GDM1 (cell line): ENCODE results near the gene UTS2R.

Experiments used
- DNase-seq: peaks from one replicate; lab custom pipeline; 2025; lab: John Stamatoyannopoulos, UW

Gene UTS2R

DNA sequence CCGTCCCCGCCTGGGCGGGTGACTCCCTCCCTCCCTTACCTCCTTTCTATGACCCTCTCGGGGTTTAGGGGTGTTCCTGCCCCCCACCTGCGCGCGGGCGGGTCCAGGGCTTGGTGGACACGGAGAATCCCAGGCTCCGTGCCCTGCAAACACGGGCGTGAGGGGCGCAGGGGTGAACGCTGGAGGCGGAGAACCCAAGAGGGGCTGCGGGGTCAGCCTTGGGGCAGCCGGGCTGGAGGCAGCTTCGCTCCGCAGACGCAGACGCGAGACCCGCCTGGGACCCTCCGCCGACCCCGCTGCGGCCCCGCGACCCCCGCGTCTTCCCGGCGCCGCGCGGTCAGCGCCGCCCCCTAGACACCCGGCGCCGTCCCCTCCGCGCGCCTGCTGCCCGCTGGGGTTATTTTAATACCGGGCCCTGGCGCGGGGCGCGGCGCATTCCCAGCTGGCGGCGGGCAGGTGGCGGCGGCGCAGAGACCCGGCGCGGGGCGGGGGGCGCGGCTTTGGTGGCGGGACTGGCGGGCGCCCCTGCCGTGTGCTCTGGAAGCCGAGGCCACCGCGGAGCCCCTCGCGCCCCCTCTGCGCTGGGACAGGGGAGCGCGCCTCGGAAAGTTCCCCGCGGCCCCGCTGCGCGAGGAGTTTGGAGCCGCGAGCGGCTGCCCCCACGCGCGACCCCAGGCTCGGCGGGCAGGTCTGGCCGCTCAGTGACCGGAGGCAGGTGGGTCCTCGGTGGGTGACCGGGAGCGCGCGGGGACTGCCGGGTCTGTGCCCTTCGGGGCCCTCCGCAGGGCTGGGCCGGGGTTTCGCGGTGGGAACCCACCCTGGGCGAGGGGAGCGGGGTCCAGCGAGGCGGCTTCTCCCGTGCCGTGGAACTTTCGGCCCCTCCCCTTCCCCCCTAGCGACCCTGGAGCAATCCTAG is at the start of gene UTS2R:
Gene UTS2R (plus strand): TSS at position 433 of the 916 bp plus-strand sequence. CDS start 2,560 bp downstream, outside the sequence.
- DNase-seq, result no peak

DNA sequence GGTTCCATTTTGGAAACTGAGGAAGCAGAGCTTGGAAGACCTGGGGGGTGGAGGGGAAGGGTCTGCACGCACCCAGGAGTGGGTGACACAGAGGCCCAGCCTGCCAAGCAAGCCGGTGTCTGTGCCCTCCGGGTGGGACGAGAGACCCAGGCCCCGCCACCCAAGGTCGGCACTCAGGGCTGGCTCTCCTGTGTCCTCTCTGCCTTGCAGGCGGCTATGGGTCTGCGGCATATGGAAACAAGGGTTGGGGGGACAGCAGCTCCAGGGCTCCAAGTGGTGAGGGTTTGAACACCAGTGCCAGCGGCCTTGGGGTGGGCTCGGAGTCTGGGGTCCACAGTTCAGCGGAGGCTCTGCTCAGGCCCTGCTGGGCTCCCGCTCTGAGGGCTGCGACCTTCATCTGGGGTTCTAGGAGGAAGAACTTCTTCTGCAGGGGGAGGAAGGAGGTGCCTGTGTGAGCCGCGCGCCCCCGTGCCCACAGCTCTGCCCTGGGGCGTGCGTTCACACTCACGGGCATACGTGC is 49.6 kb upstream of the UTS2R start:
- DNase-seq, result no peak

DNA sequence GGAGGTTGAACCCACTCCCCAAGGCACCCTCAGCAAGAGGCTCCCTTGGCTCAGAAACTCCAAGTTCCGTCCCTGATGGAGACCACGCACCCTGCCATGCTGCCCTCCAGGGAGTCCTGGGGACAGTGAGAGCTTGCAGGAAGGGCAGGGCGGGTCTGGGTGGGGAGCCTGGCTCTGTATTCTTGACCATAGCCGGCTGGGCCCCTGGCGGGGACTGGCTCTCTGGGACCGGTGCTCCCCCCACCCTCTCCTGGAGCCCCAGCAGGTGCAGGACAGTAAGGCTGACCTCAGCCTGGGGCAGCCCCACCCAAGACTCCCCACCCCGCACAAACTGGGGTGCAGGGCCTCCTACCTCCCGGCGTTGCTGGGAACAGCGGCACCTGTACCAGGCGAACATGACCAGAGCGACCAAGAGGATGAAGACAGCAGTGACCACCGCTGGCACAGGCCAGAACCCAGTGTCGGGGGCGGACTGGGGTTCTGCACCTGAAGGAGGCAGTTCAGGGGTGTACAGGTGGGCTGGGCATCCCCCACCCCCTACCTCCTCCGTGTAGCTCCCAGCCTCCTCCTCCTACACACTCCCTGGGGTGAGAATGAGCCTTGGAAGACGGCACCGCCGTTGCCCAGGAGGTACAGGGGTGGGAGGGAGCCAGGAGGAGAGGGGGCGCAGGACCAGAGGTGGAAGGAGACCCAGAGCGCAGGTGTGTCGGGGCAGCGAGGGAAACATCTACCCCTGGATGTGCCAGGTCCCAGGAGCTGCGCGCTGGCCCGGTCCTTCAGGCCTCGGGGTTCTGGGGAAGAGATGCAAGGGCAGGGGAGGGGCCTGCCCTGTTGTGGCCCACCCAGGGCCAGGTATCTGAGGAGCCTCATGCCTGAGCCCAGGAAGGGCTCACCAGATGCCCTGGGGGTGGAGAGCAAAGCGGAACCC is 48.8 kb upstream of the UTS2R start:
- no peak for DNase-seq

DNA sequence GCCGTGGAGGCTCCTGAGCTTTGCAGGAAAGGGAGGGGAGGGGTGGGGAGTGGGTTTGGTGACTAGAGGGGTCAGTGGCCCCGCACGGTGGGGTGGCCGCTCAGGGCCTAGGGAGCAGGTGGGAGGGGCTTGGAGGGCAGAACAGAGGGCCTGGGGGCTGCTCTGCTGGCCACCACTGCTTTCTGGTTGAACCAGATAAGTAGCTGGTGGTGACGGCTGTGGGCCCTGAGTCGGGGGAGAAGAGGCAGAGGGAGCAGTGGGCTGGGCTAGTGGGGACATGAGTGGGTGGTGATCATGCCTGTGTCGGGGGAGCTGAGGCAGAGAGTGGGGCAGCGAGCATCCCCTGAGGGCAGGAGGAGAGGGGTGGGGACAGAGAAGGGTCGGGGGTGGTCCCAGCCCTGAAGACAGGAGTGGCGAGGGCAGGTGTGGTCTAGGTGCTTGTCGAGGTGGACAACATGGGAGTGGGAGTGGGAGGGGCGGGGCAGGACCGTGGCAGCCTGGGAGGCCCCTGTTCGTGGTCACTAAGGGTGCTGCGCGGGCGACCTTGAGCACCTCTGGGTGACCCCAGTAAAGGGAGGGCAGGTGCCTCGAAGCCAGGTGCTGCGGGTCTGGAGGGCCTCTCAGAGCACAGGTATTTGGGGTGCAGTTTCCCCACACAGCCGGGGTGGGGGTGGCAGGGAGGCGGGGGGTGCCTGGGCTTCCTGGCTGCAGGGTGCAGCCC is 47.9 kb upstream of the UTS2R start:
- DNase-seq, result no peak

DNA sequence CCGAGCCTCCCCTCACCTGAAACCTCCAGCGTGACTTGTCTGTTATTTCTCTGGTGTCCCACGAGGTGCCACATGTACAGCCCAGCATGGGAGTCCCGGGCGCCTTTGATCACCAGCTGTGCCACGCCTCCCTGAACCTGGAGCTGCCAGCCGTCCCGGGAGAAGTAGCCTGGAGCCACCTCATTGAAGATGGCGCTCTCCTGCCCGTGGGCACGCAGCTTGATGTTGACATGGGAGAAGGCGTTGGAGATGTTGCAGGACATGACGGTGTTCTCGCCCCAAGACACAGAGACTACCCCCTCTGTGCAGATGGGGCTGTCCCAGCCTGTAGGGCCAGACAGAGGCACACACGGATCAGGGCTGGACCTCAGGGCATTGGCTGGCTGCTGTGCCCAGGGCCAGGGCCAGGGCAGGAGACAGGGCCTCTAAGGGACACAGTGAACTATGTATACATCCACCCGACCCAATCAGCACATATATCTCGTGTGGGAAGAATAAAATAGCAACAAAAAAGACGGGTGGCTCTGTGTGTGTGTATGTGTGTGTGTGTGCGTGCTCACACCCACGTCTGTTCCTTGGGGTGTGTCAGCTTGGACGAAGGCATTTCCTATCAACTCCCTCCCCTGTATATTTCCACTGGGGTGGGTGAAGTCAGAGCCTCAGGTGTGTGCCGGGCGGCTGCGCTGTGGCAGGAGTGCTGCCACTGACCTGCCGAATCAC is 46.8 kb upstream of the UTS2R start:
- DNase-seq, result no peak

DNA sequence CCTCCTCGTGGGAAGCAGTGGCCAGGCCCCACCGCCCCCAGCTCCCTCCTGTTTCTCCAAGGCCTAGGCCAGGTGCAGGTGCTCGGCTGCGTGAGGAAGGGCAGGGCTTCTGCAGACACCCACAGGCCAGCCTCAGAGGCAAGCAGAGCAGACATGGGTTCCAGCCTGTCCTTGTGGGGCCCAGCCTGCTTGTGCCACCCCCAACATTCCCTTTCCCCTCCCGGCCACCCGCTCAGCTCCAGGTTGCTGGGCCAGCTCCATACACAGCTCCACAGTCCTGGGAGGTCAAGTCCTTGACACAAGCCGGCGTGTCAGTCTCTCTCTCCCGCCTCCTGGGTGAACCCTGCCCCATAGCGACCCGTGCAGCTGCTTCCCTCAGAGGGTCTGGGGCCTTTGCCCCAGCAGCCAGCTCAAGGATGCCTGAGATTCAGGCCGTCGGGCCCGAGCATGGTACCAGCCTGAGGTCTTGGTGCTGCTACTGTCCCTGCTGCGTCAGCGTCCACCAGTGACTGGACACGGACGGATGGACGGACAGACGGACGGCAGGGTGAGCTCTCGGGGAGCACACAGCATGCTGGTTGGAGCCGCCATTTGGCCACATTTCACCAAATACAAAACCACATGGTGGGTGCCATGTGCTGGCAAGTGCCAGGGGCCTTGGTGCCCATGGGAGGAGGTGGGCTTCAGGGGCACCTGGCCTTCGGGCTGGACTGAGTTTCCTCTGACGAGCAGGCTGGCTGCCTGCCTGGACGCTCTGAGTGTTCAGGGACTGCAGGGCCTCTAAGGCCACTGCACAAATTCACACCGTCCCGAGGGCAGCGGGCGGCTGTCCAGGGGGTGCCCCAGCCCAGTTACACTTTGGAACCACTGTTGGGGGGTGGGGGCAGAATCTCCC is 46.0 kb upstream of the UTS2R start:
- no peak for DNase-seq

DNA sequence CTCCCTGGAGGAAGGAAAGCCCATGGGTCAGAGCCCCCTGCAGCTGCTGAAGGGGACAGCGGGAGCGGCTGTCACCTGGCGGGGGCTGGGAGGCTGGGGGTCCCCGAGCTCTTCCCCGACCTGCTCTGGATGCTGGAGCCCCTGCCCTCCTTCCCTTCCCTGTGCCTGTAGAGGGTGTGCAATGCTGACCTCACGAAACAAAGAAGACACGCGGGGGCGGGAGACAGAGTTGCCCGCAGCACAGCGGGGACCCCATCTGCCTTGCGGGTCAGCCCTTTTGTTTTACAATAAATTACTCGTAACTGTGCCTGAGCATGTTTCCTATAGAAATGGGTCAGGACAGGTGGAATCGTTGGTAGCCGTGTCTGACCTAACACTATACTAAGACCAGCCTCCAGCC is 44.3 kb upstream of the UTS2R start:
- DNase-seq, result no peak

DNA sequence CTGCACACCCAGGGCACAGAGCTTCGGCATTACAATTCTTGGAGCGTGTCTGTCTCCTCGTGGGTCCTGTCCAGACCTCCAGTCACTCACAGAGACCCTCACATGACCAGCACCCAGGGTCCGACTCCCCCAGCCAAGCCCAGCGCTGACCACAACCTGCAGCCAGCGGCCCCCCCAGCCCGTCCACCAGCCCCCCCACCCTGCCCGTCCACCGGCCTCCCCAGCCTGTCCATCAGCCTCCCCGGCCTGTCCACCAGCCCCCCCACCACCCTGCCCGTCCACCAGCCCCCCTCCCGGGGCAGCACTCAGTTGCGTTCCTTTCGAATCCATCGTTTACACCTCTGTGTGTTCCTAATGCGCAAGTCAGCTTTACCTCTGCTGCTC is 43.8 kb upstream of the UTS2R start:
- DNase-seq, result no peak

DNA sequence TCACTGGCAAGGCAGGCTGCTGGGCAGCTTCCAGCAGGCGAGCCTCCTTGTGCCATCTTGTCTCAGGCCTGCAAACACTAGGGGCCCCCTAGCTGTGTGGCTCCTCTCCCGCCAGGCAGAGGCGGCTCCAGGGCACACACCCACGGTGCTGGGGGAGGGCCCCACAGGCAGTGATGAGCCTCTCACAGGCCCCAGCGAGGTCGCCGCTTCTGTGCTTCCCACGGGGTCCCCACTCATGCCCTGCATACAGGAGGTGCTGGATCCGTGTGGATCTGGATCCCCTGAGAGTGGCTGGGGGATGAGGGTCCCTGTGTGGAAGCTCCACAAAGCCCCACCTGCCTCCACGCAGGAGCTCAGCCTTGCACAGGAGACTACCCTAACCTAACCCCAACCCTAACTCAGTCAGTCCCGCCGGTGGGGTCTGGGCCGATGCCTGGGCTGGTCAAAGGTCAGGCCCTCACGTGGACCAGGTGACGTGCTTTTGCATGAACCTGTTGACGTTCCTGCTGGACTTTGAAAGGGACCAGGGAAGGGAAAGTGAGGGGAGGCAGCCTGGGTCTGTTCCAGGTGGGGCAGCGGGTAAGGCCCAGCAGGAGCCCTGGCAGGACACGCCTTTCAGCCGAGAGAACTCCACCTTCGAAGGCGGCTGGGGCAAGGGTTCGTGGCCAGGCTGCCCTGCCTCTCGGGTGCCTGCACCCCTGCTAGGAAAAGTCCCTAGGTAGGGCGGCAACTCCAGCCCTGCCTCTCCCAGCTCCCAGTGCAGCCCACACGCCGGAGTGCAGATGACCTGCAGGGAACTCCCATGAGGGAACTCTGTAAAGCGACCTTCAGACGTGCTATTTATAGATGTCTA is 43.2 kb upstream of the UTS2R start:
- DNase-seq, result no peak

DNA sequence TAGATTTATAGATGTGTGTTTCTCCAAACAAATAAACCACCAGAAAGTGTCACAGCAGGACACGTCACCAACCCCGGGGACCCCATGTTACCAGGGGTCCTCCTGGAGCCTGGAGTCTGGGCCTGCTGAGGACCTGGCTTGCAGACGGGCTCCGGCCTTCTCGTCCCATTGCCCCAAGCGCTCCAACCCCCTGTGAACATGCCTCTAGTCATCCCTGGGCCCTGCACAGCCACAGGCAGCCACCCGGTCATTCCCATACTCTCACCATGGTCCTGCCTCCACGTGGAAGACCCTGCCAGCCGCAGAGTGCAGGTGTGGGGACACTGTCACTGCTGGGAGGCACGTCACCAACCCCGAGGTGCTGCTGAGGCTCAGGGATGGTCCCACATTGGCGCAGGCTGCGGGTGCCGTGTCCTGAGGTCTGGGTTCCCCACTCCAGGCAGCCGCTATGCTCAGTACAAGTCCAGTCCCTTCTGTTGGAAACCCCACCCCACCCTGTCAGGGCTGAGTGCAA is 42.5 kb upstream of the UTS2R start:
- DNase-seq, result no peak

DNA sequence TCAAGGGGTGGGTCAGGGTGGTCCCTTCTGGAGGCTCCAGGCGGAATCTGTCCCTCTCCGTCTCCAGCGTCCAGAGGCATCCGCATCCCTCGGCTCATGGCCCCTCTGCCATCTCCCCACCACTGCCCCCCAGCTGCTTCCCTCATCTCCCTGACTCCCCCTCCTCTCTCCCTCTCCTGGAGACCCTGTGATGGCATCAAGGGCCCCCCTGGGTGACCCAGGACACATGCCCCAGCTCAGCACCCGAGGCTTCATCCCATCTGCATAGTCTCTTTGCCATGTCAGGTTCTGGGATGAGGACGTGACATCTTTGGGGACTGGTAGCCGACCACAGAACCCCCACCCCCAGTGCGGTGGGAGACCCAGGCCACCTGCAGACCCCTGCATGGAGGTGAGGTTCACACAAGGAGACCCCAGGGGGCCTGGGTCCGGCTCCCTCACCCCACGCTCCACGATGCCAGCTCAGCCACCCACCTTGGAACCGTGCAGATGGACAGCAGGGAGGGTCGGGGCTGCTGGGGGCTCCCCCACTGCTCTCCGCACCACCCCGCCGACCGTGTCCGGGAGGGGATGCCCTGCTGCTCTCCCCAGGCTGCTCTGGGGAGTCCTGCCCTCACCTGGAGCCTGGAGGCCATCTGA is 41.8 kb upstream of the UTS2R start:
- DNase-seq, result no peak

DNA sequence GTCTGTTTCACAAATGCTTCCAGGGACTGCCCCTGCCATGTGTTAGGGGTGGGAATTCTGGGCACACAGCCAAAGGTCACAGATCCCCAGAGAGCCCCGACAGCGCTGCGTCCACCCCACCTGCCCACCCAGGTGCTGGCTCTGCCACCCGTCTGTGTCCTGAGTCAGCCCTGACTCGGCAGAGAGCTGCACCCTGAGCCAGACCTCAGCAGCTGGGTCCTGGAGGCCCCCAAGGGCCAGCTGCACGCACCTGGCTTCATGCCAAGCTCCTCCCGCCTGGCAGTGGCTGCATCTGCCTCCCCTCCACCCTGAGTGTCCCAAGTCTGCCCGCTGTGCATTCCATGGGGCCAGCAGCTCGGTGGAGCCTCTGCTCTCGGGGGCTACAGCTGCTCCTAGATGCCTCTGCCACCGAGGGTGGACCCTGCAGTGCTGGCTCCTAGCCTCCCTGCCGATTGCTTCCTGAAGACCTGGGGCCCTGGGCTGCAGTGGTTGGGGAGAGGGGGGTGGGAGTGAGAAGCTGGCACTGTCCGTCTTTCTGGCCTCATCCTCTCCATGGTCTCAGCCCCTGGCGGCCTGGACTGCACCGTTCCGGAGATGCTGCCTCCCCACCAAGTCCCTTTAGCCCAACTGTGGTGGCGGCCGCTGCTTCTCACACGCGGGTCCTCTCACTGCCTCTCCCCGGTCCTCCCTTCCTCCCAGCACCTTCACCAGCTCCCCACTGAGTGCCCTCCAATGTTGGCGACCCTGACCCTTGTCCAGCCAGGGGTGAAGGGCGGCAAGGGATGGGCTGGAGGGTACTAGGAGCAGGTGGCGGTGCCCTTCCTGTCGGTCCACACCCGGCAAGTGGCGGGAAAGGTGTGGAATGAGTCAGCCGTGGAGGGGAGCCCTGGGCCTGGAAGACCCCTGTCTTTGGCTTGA is 41.0 kb upstream of the UTS2R start:
- DNase-seq, result no peak

DNA sequence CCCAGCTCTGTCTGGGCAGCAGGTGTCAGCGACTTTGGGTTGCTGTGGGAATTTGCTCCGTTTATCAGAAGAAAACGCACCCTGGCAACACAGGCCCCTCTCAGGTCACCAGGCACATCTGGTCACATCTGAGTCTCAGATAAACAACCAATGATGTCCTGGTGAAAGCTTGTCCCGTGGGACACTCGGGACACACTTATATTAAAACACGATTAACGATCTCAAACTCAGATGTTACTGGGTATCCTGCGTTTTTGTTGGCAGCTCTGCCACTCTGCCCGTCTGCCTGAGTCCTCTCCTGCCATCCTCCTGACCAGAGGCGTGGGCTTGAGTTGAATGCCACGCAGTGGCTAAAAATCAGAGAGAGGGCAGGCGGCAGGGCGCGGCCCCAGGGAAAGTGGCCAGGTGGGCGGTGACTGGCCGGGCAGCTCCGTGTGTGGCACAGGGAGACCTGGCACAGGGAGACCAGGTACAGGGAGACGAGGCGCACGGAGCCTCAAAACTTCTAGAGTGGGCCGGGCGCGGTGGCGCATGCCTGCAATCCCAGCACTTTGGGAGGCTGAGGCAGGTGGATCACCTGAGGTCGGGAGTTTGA is 40.1 kb upstream of the UTS2R start:
- no peak for DNase-seq

DNA sequence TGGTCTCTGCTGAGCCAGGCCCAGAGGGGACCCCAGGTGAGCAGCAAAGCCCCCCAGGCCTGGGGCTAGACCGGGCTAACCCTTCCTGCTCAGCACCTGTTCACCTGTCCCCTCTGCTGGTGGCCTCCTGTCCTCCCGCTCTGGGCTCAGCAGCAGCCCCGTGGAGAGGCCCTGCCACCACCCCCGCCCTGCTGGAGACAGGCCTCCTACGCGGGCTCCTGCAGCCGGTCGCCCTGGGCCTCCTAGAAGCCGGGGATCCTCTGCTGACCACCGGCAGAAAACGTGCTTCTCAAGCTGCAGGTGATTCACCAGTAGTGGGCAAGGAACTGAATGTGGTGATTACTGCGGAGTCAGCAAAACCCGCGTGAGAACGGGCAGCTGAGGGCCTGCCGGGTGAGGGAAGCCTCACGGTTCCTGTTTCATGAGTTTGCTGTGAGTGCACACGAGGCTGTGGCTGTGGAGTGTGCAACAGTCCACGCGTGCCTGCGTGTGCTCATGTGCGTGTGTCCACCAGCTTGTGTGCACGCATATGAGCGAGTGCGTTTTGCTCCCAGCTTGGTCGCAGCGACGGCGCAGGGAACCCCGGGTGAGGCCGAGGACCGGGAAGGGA is 38.8 kb upstream of the UTS2R start:
- DNase-seq, result no peak

DNA sequence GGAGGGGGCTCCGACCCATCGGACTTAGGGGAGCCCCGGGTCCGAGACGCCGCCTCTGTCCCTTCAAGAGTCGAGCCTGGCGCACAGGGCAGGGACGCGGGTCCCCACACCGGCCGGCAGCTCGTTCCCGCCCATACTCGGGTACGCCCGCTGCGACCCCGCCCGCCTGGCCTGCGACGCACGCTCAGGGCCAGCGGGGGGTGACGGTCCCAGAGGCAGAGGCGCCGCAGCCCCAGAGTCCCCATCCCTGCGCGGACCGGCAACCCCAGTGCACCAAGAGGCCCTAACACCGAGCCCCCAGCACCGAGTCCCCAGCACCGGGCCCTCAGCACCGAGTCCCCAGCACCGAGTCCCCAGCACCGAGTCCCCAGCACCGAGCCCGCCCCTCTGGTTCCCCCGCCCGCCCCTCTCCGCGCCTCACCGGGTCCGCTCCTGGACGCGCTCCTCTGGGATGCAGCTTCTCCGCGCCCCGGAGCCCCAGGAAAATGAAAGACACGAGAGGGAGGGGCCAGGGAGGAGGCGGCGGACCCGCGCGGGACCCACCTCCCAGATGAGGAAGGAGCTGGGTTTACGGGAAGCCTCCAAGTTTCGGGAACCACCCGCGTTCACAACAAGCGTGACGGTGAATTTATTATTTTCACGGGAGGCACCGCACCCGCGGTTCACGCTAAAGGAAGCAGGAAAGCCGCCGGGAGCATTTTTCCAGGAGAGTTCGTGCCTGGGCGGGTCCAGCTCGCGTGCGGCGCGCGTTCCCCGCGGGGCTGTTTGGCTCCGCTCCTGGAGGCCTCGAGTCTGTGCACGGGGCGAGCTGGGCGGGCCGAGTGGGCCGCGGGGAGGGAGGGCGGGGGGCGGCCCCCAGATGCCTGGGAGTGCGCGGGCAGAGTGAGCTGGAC is 38.0 kb upstream of the UTS2R start, which contains the start of gene SECTM1:
Gene SECTM1 (minus strand): TSS at position 488 of the 893 bp plus-strand sequence. CDS start 6,526 bp downstream, outside the sequence.
- no peak for DNase-seq
